DMS 273 (cell line): ENCODE results near the gene MTHFD2.
"Not testable (repeated sequence)": the region's sequence is repeated elsewhere in the genome, so short reads cannot be mapped to it uniquely, and the experiment has no call there.

Source experiments
- DNase-seq: peaks from one replicate; lab custom pipeline; 2025; ENCODE audit not compliant: unreplicated experiment; lab: John Stamatoyannopoulos, UW

Gene MTHFD2

DNA sequence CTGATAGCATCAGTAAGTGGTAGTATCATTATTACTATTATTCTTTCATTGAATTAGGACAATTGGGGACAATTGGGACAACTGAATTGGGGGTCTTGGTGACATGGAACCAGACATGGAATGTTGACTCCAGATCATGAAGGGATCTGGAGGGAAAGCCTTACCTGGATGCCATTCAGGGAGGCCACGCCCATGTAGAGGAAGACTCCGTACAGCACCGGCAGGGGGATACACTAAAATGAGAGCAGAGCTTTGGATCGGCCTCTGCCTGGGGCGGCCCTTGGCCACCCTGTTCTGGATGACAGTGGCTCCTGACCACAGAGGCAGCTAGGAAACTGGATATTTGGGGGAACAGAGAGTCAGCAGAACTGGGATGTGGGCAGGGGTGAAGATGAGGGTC is 29.2 kb downstream of the MTHFD2 start:
- DNase-seq, result no peak

DNA sequence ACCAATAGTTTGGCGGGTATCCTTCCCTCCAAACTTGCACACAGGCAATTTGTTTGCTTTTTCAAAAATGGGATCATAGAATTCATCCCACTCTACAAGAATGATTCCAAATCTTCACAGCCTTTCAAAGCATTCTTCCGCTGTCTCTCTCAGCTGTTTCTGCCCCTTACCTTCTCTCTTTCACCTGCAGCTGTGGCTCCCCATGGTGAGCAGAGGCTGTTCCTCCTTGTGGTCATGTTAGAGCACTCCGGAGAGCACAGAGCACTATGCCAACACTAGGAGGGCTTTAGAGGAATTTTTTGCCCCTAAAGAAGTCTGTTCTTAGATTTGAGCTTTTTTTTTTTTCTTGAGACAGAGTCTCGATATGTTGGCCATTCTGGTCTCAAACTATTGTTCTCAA is 30.4 kb downstream of the MTHFD2 start:
- DNase-seq, result no peak

DNA sequence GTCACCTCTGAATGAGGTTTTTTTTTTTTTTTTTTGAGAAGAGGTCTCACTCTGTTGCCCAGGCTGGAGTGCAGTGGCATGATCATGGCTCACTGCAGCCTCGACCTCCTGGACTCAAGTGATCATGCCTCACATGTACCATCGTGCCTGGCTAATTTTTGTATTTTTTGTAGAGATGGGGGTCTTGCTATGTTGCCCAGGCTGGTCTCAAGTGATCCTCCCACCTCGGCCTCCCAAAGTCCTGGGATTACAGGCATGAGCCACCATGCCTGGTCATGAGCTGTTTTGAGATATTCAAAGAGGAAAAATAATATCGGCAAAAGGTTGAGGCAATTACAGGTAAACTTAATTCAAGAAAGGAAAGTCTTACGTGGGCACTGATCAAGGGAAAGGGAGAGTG is 31.4 kb downstream of the MTHFD2 start:
- not testable (repeated sequence) for DNase-seq

DNA sequence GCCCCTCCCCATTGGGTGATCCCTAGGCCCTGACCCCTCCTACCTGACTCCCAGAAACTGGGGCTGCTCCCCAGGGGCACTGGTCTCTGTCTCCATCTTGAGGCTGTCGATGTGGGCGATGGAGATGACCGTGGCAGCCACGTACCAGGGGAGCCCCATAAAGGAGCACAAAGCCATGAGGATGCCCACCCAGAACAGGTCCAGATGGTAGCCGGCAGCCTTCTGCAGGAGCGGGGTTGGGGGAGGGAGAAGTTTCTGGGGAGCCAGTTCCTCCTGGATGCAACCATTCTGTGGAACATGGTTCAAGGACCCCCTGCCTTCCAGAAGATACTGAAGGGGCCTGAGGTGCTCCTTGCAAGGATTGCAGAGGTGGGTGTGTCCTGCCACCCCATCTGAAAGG is 34.0 kb downstream of the MTHFD2 start:
- peak; percentile 15 for DNase-seq

DNA sequence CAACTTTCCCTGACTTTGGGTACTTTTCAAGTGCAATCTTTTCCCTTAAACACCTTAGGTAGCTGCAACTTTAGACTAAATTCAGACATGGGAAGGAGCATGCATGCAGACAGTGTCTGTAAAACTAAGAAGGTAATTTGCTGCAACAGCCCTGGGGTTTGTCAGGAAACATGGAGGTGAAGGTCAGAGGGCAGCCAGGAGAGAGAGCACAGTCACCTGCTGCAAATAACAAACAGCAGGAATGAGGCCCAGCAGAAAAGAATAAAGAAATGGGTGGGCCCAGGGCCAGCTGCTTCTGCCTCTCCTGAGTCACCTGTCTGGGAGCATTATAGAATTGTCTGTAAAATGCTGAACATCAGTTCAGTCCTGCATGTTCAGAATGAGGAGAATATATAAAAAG is 35.2 kb downstream of the MTHFD2 start:
- DNase-seq, result no peak

DNA sequence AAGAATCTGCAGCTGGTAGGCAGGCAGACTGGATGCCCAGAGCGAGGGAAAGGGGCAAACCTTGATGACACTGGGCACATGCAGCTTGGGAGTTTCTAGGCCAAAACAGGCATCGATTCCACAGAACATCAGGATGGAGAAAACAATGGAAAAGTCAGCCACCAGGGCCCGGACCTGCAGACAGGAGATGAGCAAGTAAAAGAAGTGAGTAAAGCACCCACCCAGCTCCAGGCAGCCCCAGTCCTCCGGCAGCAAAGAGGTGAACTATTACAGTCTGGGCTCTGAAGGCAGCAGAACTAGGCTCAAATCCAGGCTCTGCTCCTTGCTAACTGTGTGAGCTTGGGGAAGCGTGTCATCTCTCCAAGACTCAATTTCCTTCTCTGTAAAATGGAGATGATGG is 36.6 kb downstream of the MTHFD2 start:
- no peak for DNase-seq

DNA sequence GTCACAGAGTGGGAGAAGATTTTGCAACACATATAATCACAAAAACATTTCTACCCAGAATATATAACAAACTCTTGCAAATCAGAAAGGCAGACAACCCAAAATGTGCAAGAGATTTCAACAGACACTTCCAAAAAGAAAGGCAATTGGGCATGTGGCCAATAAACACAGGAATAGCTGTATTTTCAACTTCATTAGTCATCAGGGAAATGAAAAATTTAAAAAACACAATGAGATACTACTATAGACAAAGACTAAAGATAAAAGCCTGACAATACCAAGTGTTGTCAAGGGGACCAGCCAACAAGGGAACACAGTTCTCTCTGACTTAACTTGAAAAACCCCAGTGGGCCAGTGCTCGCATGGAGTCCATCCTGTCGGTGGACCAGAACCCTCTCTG is 40.5 kb downstream of the MTHFD2 start:
- no peak for DNase-seq

DNA sequence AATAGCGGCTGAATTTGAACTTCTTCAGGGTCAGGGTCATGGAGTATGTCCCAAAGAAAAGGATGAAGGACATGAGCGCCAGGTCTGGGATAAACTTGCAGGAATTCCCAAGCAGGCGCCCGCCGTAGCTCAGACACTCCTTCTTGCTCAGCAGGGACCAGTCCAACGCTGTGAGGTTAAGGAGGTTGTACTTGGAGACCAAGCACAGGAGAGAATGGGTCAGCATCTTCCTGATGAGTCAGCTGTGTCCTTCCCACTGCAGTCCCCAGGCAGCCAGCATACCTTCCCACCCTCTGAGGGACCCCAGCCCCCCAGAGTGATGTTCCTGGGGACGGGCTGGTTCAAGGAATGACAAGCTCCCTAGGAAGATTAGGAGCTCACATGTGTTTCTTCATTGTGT is 40.9 kb downstream of the MTHFD2 start:
- DNase-seq, result no peak

- DNase-seq, result no peak
These were observed 44.1 kb downstream of the MTHFD2 start for GRCh38 chr2:74242354-74243071.

GRCh38 chr2:74244286-74244685 is 45.9 kb downstream of the MTHFD2 start:
- DNase-seq, result no peak

GRCh38 chr2:74246496-74247195 is 48.2 kb downstream of the MTHFD2 start:
- no peak for DNase-seq

GRCh38 chr2:74249406-74250122 is 51.1 kb downstream of the MTHFD2 start:
- peak; percentile 29 for DNase-seq

DNA sequence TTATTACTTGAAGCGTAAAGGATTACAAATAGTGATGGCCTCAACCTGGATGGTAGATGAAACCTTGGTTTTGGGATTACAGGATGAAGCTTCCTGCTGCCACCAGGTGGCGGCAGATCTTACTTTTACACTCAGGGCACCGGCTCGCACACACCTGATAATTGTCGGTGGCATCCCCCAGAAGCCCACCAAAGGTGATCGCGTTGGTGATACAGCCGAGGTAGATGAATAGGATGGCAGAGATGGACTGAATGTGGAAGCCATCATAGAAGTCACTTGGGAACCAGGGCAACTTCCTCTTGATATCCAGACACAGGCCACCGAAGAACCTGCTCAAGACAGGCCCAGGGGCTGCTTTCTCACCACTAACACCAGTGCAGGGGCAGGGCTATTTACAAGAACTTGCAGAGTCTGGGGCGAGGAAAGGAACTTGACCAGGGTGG is 51.8 kb downstream of the MTHFD2 start:
- peak; percentile 69 for DNase-seq

GRCh38 chr2:74252036-74252435 is 53.6 kb downstream of the MTHFD2 start:
- no peak for DNase-seq

- DNase-seq, result no peak
These were observed 54.4 kb downstream of the MTHFD2 start for GRCh38 chr2:74252862-74253261.

DNA sequence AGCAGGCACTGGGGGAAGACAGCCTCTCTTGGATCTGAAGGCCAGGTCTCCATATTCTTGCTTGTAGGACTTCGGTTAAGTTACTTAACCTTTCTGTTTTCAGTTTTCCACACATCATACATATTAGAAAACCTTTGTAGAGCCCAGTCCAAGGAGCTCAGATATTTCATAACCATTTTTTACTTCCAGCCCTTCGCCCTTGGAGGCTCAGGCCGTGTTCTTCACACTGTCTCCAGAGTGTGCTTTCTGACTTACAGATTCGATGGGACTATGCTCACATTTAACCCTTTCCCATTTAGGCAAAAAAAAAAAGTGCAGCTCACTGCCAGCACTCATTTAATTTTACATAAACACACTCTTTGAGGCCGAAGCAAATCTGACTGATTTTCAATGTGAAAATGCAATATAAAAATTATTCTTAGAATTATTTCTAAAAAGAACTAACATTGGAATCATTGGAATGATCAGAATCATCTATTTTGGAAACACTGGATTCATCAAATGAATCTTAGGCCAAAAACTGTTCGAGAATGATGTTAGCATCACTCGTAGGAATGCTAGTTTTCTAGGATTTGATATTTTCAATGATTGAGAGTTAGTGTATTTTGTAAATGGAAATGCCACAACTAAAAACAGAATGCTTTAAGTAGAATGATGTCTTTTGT is 55.0 kb downstream of the MTHFD2 start:
- no peak for DNase-seq

DNA sequence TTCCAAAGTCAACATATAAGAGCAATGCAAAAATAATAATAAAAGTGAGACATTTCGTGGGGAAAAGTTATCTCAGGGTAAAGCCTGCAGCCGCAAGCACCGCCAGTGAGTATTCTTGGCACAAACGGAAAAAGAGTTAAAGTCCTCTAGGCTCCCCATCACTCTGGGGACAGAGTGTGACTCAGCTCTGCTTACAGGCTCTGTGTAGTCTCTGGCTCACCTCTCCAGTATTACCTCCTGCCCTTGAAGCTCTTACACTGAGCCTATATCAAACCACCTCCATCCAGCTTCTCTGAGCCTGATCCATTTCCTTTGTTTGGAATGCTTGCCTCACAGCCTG is 55.5 kb downstream of the MTHFD2 start:
- DNase-seq, result no peak

- no peak for DNase-seq
These were observed 57.3 kb downstream of the MTHFD2 start for GRCh38 chr2:74255660-74256213.

- DNase-seq, result no peak
These were observed 60.8 kb downstream of the MTHFD2 start for GRCh38 chr2:74259191-74259590.

DNA sequence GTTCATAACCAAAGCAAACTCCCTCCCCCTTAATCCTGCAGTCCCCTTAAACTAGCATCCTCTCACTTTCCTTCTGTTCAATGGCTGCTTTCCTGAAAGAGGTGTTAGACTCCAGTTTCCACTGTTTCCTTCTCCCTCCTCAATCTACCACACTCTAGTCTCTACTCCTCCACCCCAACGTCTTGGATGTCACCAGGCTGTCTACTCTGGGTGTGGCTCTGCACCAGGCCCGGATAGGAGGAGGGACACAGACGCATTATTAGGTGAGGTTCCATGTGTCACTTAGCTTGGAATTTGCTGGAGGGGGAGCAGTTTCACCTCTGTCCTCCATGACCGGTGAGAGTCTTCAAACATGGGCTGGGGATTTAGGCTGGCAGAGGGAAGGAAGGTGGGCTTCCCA is 61.3 kb downstream of the MTHFD2 start:
- DNase-seq, result no peak

GRCh38 chr2:74260495-74260894 is 62.1 kb downstream of the MTHFD2 start:
- DNase-seq, result no peak
